Activated naive CD8-positive, alpha-beta T cell (primary cell): ENCODE results near the gene CENPP.
A peak's percentile ranks its signal among the peaks of the same experiment; 100 is the strongest.

Experiments used
- H3K27ac Mint-ChIP-seq: one replicate; pipeline ENCODE4 v1.8.0; 2021; ENCODE audit warnings: mixed read lengths
- H3K27me3 Mint-ChIP-seq: one replicate; pipeline ENCODE4 v1.8.0; 2021; ENCODE audit warnings: mixed read lengths
- H3K36me3 Mint-ChIP-seq: one replicate; pipeline ENCODE4 v1.8.0; 2021; ENCODE audit warnings: mixed read lengths
- H3K4me1 Mint-ChIP-seq: one replicate; pipeline ENCODE4 v1.8.0; 2021; ENCODE audit warnings: low read depth, mixed read lengths
- H3K4me3 Mint-ChIP-seq: one replicate; pipeline ENCODE4 v1.8.0; 2021; ENCODE audit warnings: mild to moderate bottlenecking, mixed read lengths
- H3K9me3 Mint-ChIP-seq: one replicate; pipeline ENCODE4 v1.8.0; 2021; ENCODE audit warnings: low read depth, mixed read lengths

The CENPP gene

GRCh38 chr9:92384375-92384774 lies 58.6 kb downstream of the CENPP start:
- Mint-ChIP-seq H3K36me3 (peaks cover 14% of the 10 kb centered on the region), H3K27me3 (no peaks in the 10 kb centered on the region), H3K4me3 (no peak overlapping the region), H3K9me3 (no peaks in the 10 kb centered on the region), H3K4me1 (peaks cover 6% of the 10 kb centered on the region), H3K27ac (no peak overlapping the region)

GRCh38 chr9:92385001-92385400 lies 59.2 kb downstream of the CENPP start:
- Mint-ChIP-seq H3K36me3 (peaks cover 10% of the 10 kb centered on the region), H3K4me3 (no peak overlapping the region), H3K4me1 (peaks cover 1% of the 10 kb centered on the region), H3K27me3 (no peaks in the 10 kb centered on the region), H3K9me3 (no peaks in the 10 kb centered on the region), H3K27ac (no peak overlapping the region)

- Mint-ChIP-seq H3K27ac (no peak overlapping the region), H3K36me3 (peaks cover 10% of the 10 kb centered on the region), H3K4me3 (no peak overlapping the region), H3K9me3 (no peaks in the 10 kb centered on the region), H3K27me3 (no peaks in the 10 kb centered on the region), H3K4me1 (peaks cover 1% of the 10 kb centered on the region)
Observed at GRCh38 chr9:92385477-92385876, 59.7 kb downstream of the CENPP start.

- Mint-ChIP-seq H3K4me3 (no peak overlapping the region), H3K27me3 (no peaks in the 10 kb centered on the region), H3K36me3 (peaks cover 9% of the 10 kb centered on the region), H3K9me3 (no peaks in the 10 kb centered on the region), H3K27ac (no peak overlapping the region), H3K4me1 (peaks cover 1% of the 10 kb centered on the region)
Observed at GRCh38 chr9:92385953-92386352, 60.2 kb downstream of the CENPP start.

GRCh38 chr9:92392690-92393089 lies 66.9 kb downstream of the CENPP start:
- H3K27me3 Mint-ChIP-seq = no peaks in the 10 kb centered on the region
- no peak overlapping the region for H3K27ac Mint-ChIP-seq
- H3K36me3 Mint-ChIP-seq = peaks cover under 1% of the 10 kb centered on the region
- no peak overlapping the region for H3K4me3 Mint-ChIP-seq
- no peaks in the 10 kb centered on the region for H3K4me1 Mint-ChIP-seq
- no peaks in the 10 kb centered on the region for H3K9me3 Mint-ChIP-seq

GRCh38 chr9:92393686-92394085 lies 67.9 kb downstream of the CENPP start:
- no peak overlapping the region for H3K27ac Mint-ChIP-seq
- no peaks in the 10 kb centered on the region for H3K4me1 Mint-ChIP-seq
- no peak overlapping the region for H3K4me3 Mint-ChIP-seq
- H3K27me3 Mint-ChIP-seq = no peaks in the 10 kb centered on the region
- peaks cover 3% of the 10 kb centered on the region for H3K9me3 Mint-ChIP-seq
- peaks cover 3% of the 10 kb centered on the region for H3K36me3 Mint-ChIP-seq

GRCh38 chr9:92395617-92396016 lies 69.9 kb downstream of the CENPP start:
- Mint-ChIP-seq H3K27ac (no peak overlapping the region), H3K36me3 (peaks cover 3% of the 10 kb centered on the region), H3K27me3 (no peaks in the 10 kb centered on the region), H3K4me3 (no peak overlapping the region), H3K4me1 (no peaks in the 10 kb centered on the region), H3K9me3 (peaks cover 3% of the 10 kb centered on the region)

GRCh38 chr9:92397853-92398252 lies 72.1 kb downstream of the CENPP start:
- Mint-ChIP-seq H3K9me3 (peaks cover 3% of the 10 kb centered on the region), H3K36me3 (peaks cover 3% of the 10 kb centered on the region), H3K4me3 (no peak overlapping the region), H3K27me3 (no peaks in the 10 kb centered on the region), H3K4me1 (no peaks in the 10 kb centered on the region), H3K27ac (no peak overlapping the region)

GRCh38 chr9:92402360-92402759 lies 76.6 kb downstream of the CENPP start:
- H3K27ac Mint-ChIP-seq = no peak overlapping the region
- H3K36me3 Mint-ChIP-seq = peaks cover 3% of the 10 kb centered on the region

GRCh38 chr9:92402826-92403745 lies 77.3 kb downstream of the CENPP start:
- peaks cover 29% of the 10 kb centered on the region for H3K4me1 Mint-ChIP-seq
- H3K27me3 Mint-ChIP-seq = no peaks in the 10 kb centered on the region
- H3K36me3 Mint-ChIP-seq = no peaks in the 10 kb centered on the region
- no peak overlapping the region for H3K27ac Mint-ChIP-seq
- H3K9me3 Mint-ChIP-seq = no peaks in the 10 kb centered on the region
- H3K4me3 Mint-ChIP-seq = no peak overlapping the region

More at GRCh38 chr9:92402360-92402759, 76.6 kb downstream of the CENPP start:
- no peaks in the 10 kb centered on the region for H3K27me3 Mint-ChIP-seq
- no peak overlapping the region for H3K4me3 Mint-ChIP-seq
- H3K9me3 Mint-ChIP-seq = peaks cover 3% of the 10 kb centered on the region
- H3K4me1 Mint-ChIP-seq = peaks cover 28% of the 10 kb centered on the region

- peaks cover 29% of the 10 kb centered on the region for H3K4me1 Mint-ChIP-seq
- H3K9me3 Mint-ChIP-seq = no peaks in the 10 kb centered on the region
- H3K27me3 Mint-ChIP-seq = no peaks in the 10 kb centered on the region
- H3K4me3 Mint-ChIP-seq = no peak within 1 kb of the TSS
- H3K27ac Mint-ChIP-seq = no peak within 1 kb of the TSS
- H3K36me3 Mint-ChIP-seq = no peaks in the 10 kb centered on the region
Observed at GRCh38 chr9:92404042-92404836, 78.5 kb downstream of the CENPP start, which contains the start of gene OGN. OGN (minus strand) TSS chr9:92404578; CDS start chr9:92403407, 1,171 bp downstream.

GRCh38 chr9:92405818-92406217 lies 80.1 kb downstream of the CENPP start:
- H3K4me3 Mint-ChIP-seq = peak overlapping the region; percentile 42
- H3K27me3 Mint-ChIP-seq = no peaks in the 10 kb centered on the region
- peaks cover 29% of the 10 kb centered on the region for H3K4me1 Mint-ChIP-seq
- H3K9me3 Mint-ChIP-seq = no peaks in the 10 kb centered on the region
- H3K36me3 Mint-ChIP-seq = no peaks in the 10 kb centered on the region
- H3K27ac Mint-ChIP-seq = no peak overlapping the region

GRCh38 chr9:92406477-92406876 lies 80.7 kb downstream of the CENPP start:
- peaks cover 29% of the 10 kb centered on the region for H3K4me1 Mint-ChIP-seq
- H3K27me3 Mint-ChIP-seq = no peaks in the 10 kb centered on the region
- no peaks in the 10 kb centered on the region for H3K36me3 Mint-ChIP-seq
- H3K27ac Mint-ChIP-seq = peak overlapping the region; percentile 66
- H3K9me3 Mint-ChIP-seq = no peaks in the 10 kb centered on the region
- H3K4me3 Mint-ChIP-seq = peak overlapping the region; percentile 68

GRCh38 chr9:92407818-92408217 lies 82.1 kb downstream of the CENPP start:
- H3K27me3 Mint-ChIP-seq = no peaks in the 10 kb centered on the region
- H3K9me3 Mint-ChIP-seq = no peaks in the 10 kb centered on the region
- no peak overlapping the region for H3K27ac Mint-ChIP-seq
- H3K4me3 Mint-ChIP-seq = no peak overlapping the region
- peaks cover 29% of the 10 kb centered on the region for H3K4me1 Mint-ChIP-seq
- peaks cover 5% of the 10 kb centered on the region for H3K36me3 Mint-ChIP-seq
